ENCODE measurements around the gene CAT.

CAT gene

GRCh38 chr11:34459507-34460162, 20.9 kb downstream of the CAT start:
- Histone ChIP-seq H3K36me3 (ENCODE audit: control insufficient read depth, insufficient read depth, low read length) (peaks cover 13% of the 10 kb centered on the region), H3K27me3 (ENCODE audit: control insufficient read depth, insufficient read depth, low read length) (no peaks in the 10 kb centered on the region), H3K4me3 (ENCODE audit: low read depth, low read length) (no peak overlapping the region), H3K9me3 (ENCODE audit: control insufficient read depth, insufficient read depth, low read length) (no peaks in the 10 kb centered on the region), H3K9ac (ENCODE audit: low read depth, low read length) (no peak overlapping the region), H3K27ac (ENCODE audit: low read depth, low read length) (no peak overlapping the region), H3K4me1 (ENCODE audit: control insufficient read depth, insufficient read depth, low read length) (0 out of 2 replicates have a peak, but pooled peaks cover 3% of the 10 kb centered on the region)

DNA sequence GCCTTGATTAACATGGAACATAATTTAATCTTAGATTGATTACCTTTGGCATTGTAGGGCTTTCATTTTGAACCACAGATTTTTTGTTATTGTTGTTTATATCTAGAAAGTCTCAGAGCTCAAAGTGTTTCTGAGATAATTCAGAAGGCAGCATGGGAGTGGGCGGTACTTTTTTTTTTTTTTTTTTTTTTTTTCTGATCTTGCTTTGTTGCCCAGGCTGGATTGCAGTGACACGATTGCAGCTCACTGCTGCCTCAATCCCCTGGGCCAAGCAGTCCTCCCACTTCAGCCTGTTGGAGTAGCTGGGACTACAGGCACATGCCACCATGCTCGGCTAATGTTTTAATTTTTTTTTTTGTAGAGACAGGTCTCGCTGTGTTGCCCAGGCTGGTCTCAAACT, 21.5 kb downstream of the CAT start:
- Histone ChIP-seq H3K4me3 (ENCODE audit: low read depth, low read length) (no peak overlapping the region), H3K27ac (ENCODE audit: low read depth, low read length) (no peak overlapping the region), H3K9me3 (ENCODE audit: control insufficient read depth, insufficient read depth, low read length) (no peaks in the 10 kb centered on the region), H3K36me3 (ENCODE audit: control insufficient read depth, insufficient read depth, low read length) (peaks cover 10% of the 10 kb centered on the region; the same call in 1 of the 2 replicates), H3K4me1 (ENCODE audit: control insufficient read depth, insufficient read depth, low read length) (0 out of 2 replicates have a peak, but pooled peaks cover 3% of the 10 kb centered on the region), H3K9ac (ENCODE audit: low read depth, low read length) (no peak overlapping the region), H3K27me3 (ENCODE audit: control insufficient read depth, insufficient read depth, low read length) (no peaks in the 10 kb centered on the region)

DNA sequence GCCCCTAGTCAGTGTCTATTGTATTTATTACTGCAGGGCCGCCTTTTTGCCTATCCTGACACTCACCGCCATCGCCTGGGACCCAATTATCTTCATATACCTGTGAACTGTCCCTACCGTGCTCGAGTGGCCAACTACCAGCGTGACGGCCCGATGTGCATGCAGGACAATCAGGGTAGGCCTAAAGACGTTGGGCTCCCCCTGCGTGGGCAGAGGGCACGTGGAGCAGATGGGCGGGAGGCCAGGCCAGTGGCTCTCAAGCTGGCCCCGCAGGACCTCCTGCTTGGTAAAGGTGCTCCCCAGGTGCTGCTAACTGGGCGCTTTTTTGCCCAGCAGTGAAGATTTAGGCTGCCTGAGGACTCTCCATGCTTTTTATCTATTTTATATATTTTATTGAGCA, 22.5 kb downstream of the CAT start:
- H3K4me3 ChIP-seq (ENCODE audit: low read depth, low read length): no peak overlapping the region
- peaks cover 9% of the 10 kb centered on the region; the same call in 1 of the 2 replicates for H3K36me3 ChIP-seq (ENCODE audit: control insufficient read depth, insufficient read depth, low read length)
- no peaks in the 10 kb centered on the region for H3K27me3 ChIP-seq (ENCODE audit: control insufficient read depth, insufficient read depth, low read length)
- H3K27ac ChIP-seq (ENCODE audit: low read depth, low read length): no peak overlapping the region
- H3K9ac ChIP-seq (ENCODE audit: low read depth, low read length): no peak overlapping the region
- 0 out of 2 replicates have a peak, but pooled peaks cover 3% of the 10 kb centered on the region for H3K4me1 ChIP-seq (ENCODE audit: control insufficient read depth, insufficient read depth, low read length)
- no peaks in the 10 kb centered on the region for H3K9me3 ChIP-seq (ENCODE audit: control insufficient read depth, insufficient read depth, low read length)

- Histone ChIP-seq H3K9ac (ENCODE audit: low read depth, low read length) (no peak overlapping the region), H3K36me3 (ENCODE audit: control insufficient read depth, insufficient read depth, low read length) (peaks cover 7% of the 10 kb centered on the region; the same call in 1 of the 2 replicates), H3K4me1 (ENCODE audit: control insufficient read depth, insufficient read depth, low read length) (no peaks in the 10 kb centered on the region)
These were observed 25.9 kb downstream of the CAT start for GRCh38 chr11:34464591-34465051.

DNA sequence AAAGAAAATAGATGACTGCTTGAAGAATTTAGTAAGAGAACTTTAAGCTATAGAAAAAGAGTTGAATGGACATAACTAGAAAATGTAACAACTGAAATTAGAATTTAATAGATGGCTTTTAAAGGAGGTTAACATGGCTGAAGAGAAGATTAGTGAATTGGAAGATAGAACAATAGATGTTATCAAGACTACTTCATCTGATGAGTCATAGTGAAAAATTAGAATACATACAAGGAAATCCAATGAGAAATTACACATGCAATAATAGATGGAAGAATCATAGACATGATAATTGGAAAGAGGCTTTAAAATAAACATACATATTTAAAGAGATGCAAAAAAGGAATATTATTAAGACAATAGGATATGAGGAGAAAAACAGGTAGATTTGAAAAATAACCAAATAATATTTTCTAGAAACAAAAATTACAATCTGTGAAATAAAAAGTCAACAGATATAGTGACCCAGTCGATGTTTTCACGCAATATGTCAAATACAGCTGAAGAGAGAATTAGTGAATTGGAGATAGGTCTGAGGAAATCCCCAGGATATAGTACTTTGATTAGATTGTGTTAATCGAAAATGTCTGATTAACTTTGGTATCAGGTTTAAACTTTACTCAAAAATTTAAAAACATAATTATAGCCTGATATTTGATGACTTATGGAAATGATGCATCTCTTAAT, 28.2 kb downstream of the CAT start:
- H3K27me3 ChIP-seq (ENCODE audit: control insufficient read depth, insufficient read depth, low read length): no peaks in the 10 kb centered on the region
- H3K27ac ChIP-seq (ENCODE audit: low read depth, low read length): no peak overlapping the region
- H3K4me1 ChIP-seq (ENCODE audit: control insufficient read depth, insufficient read depth, low read length): no peaks in the 10 kb centered on the region
- no peak overlapping the region for H3K4me3 ChIP-seq (ENCODE audit: low read depth, low read length)
- H3K9me3 ChIP-seq (ENCODE audit: control insufficient read depth, insufficient read depth, low read length): peaks cover 9% of the 10 kb centered on the region
- H3K36me3 ChIP-seq (ENCODE audit: control insufficient read depth, insufficient read depth, low read length): peaks cover 14% of the 10 kb centered on the region
- no peak overlapping the region for H3K9ac ChIP-seq (ENCODE audit: low read depth, low read length)

More at GRCh38 chr11:34464591-34465051, 25.9 kb downstream of the CAT start:
- Histone ChIP-seq H3K27me3 (ENCODE audit: control insufficient read depth, insufficient read depth, low read length) (no peaks in the 10 kb centered on the region), H3K9me3 (ENCODE audit: control insufficient read depth, insufficient read depth, low read length) (peaks cover 9% of the 10 kb centered on the region), H3K4me3 (ENCODE audit: low read depth, low read length) (no peak overlapping the region), H3K27ac (ENCODE audit: low read depth, low read length) (no peak overlapping the region)

DNA sequence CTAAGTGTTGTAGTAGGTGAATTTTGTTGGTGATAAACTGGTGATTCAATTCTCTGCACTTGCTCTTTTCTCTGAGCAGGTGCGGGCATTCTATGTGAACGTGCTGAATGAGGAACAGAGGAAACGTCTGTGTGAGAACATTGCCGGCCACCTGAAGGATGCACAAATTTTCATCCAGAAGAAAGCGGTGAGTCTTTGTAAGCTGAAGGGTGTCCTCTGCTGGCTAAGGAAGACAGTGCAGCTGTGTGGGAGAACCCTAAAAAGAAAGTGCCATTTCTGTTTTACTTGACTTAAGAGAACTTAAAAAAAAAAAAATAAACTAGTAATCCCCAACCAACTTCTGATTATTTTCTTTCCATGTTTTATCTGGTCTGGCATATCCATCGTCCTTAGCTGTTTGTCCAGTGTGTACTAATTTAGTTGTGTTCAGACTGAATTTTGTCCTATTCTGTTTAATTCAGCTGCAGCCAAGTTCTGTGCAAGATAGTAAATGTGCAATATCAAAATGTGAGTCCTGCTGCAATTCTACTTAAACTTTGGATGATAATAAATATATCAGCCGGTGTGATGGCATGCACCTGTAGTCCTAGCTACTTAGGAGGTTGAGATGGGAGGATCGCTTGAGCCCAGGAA, 29.6 kb downstream of the CAT start:
- Histone ChIP-seq H3K4me3 (ENCODE audit: low read depth, low read length) (no peak overlapping the region), H3K4me1 (ENCODE audit: control insufficient read depth, insufficient read depth, low read length) (no peaks in the 10 kb centered on the region), H3K27ac (ENCODE audit: low read depth, low read length) (no peak overlapping the region), H3K27me3 (ENCODE audit: control insufficient read depth, insufficient read depth, low read length) (no peaks in the 10 kb centered on the region), H3K36me3 (ENCODE audit: control insufficient read depth, insufficient read depth, low read length) (peaks cover 14% of the 10 kb centered on the region), H3K9ac (ENCODE audit: low read depth, low read length) (no peak overlapping the region), H3K9me3 (ENCODE audit: control insufficient read depth, insufficient read depth, low read length) (peaks cover 9% of the 10 kb centered on the region)

DNA sequence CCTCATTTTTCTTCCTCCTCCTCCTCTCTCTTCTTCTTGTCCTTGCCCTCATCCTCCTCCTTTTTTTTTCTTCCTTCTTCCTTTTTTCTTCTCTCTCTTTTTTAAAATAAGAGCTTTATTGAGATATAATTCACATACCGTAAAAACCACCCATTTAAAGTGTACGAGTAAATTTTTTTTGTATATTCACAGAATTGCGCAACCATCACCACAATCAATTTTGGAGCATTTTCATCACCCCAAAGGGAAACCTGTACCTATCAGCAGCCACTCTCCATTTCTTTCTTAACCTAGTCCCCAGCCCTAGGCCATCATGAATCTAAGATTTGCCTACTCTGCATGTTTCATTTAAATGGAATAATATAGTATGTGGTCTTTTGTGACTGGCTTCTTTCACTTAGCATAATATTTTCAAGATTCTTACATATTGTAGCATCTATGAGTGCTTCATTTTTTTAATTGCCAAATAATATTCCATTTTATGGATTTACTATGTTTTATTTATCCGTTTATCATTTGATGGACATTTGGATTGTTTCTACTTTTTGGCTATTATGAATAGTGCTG, 35.0 kb downstream of the CAT start:
- H3K27ac ChIP-seq (ENCODE audit: low read depth, low read length): no peak overlapping the region
- H3K4me1 ChIP-seq (ENCODE audit: control insufficient read depth, insufficient read depth, low read length): no peaks in the 10 kb centered on the region
- no peaks in the 10 kb centered on the region for H3K27me3 ChIP-seq (ENCODE audit: control insufficient read depth, insufficient read depth, low read length)
- no peaks in the 10 kb centered on the region for H3K9me3 ChIP-seq (ENCODE audit: control insufficient read depth, insufficient read depth, low read length)
- H3K36me3 ChIP-seq (ENCODE audit: control insufficient read depth, insufficient read depth, low read length): peaks cover 7% of the 10 kb centered on the region; the same call in 1 of the 2 replicates
- H3K4me3 ChIP-seq (ENCODE audit: low read depth, low read length): no peak overlapping the region
- H3K9ac ChIP-seq (ENCODE audit: low read depth, low read length): no peak overlapping the region

GRCh38 chr11:34475656-34476055, 36.9 kb downstream of the CAT start:
- H3K9ac ChIP-seq (ENCODE audit: low read depth, low read length): no peak overlapping the region
- H3K9me3 ChIP-seq (ENCODE audit: control insufficient read depth, insufficient read depth, low read length): no peaks in the 10 kb centered on the region
- peaks cover 7% of the 10 kb centered on the region; the same call in 1 of the 2 replicates for H3K36me3 ChIP-seq (ENCODE audit: control insufficient read depth, insufficient read depth, low read length)
- no peak overlapping the region for H3K4me3 ChIP-seq (ENCODE audit: low read depth, low read length)
- H3K4me1 ChIP-seq (ENCODE audit: control insufficient read depth, insufficient read depth, low read length): no peaks in the 10 kb centered on the region
- no peaks in the 10 kb centered on the region for H3K27me3 ChIP-seq (ENCODE audit: control insufficient read depth, insufficient read depth, low read length)
- no peak overlapping the region for H3K27ac ChIP-seq (ENCODE audit: low read depth, low read length)

GRCh38 chr11:34476849-34477248, 38.1 kb downstream of the CAT start:
- no peaks in the 10 kb centered on the region for H3K9me3 ChIP-seq (ENCODE audit: control insufficient read depth, insufficient read depth, low read length)
- no peaks in the 10 kb centered on the region for H3K4me1 ChIP-seq (ENCODE audit: control insufficient read depth, insufficient read depth, low read length)
- H3K36me3 ChIP-seq (ENCODE audit: control insufficient read depth, insufficient read depth, low read length): no peaks in the 10 kb centered on the region
- H3K27me3 ChIP-seq (ENCODE audit: control insufficient read depth, insufficient read depth, low read length): no peaks in the 10 kb centered on the region
- H3K27ac ChIP-seq (ENCODE audit: low read depth, low read length): no peak overlapping the region
- no peak overlapping the region for H3K4me3 ChIP-seq (ENCODE audit: low read depth, low read length)
- no peak overlapping the region for H3K9ac ChIP-seq (ENCODE audit: low read depth, low read length)

DNA sequence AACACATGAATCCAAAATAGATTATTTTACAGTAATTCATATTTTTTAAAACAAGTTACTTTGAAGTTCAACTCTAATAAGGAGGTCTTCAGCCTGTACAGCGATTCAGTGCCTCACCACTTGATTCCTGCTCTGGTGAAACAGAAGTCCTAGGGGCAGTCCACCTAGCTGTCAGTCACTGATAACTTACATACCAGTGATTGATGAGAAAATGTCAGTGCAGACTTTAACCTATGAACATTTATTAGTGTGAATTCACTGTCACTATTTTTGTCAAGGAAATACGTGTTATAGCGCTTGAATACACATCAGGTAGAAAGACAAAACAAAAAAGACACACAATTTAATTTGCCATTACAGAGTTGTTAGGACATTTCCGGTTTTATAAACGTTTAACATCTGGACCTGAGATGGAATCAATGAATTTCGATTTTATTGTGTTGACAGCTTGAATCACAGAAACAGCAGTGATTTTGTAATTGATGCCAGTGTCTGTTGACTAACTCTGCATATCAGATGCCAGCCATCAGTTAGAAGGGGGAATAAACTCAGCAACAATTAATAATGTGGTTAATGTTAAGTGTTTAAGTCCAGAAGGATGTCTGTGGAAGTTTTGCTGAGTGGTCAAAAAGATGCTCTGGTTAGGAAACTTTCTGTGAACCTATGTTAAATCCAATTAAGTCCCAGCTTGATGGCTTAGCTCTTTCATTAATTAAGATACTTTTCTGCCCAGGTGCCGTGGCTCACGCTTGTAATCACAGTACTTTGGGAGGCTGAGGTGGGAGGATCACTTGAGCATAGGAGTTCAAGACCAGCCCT, 40.3 kb downstream of the CAT start:
- H3K4me3 ChIP-seq (ENCODE audit: low read depth, low read length): no peak overlapping the region
- H3K4me1 ChIP-seq (ENCODE audit: control insufficient read depth, insufficient read depth, low read length): no peaks in the 10 kb centered on the region
- H3K36me3 ChIP-seq (ENCODE audit: control insufficient read depth, insufficient read depth, low read length): no peaks in the 10 kb centered on the region
- H3K27me3 ChIP-seq (ENCODE audit: control insufficient read depth, insufficient read depth, low read length): no peaks in the 10 kb centered on the region
- no peak overlapping the region for H3K27ac ChIP-seq (ENCODE audit: low read depth, low read length)
- no peaks in the 10 kb centered on the region for H3K9me3 ChIP-seq (ENCODE audit: control insufficient read depth, insufficient read depth, low read length)
- no peak overlapping the region for H3K9ac ChIP-seq (ENCODE audit: low read depth, low read length)
